Neural crest cell (in vitro differentiated cells): ENCODE measurements around the gene DNAJB6. TPM values are rescaled to one million over a fixed set of nuclear protein-coding genes. Genes with fewer than 3 reads are reported as not detected.

Experiments used
- DNase-seq: peaks from one replicate; pipeline ENCODE4 v3.0.0; 2021; ENCODE audit warnings: low read depth, mixed read lengths, low spot score
- H3K27ac Mint-ChIP-seq: one replicate; pipeline ENCODE4 v1.8.0; 2021; ENCODE audit warnings: mild to moderate bottlenecking, mixed read lengths; ENCODE audit not compliant: unreplicated experiment
- H3K27me3 Mint-ChIP-seq: 2 replicates; pipeline ENCODE4 v1.8.0; 2021; ENCODE audit warnings: low read depth, mild to moderate bottlenecking, mixed read lengths
- H3K36me3 Mint-ChIP-seq: 2 replicates; pipeline ENCODE4 v1.8.0; 2021; ENCODE audit warnings: low read depth, mild to moderate bottlenecking, mixed read lengths
- H3K4me1 Mint-ChIP-seq: 2 replicates; pipeline ENCODE4 v1.8.0; 2021; ENCODE audit warnings: mixed read lengths
- H3K4me3 Mint-ChIP-seq: one replicate; pipeline ENCODE4 v1.8.0; 2021; ENCODE audit warnings: mild to moderate bottlenecking, mixed read lengths
- H3K9me3 Mint-ChIP-seq: 2 replicates; pipeline ENCODE4 v1.8.0; 2021; ENCODE audit warnings: mixed read lengths
- CTCF ChIP-seq: fragments of 200-600 bp; sonication (generic); conservative IDR thresholded peaks from 2 replicates; pipeline ENCODE4 v1.5.0; 2021; ENCODE audit warnings: antibody characterized with exemption, mild to moderate bottlenecking
- total RNA-seq: library from RNA; stranded (reverse); gene quantifications from 2 replicates; pipeline ENCODE4 v1.2.1, GENCODE V29; 2021

The DNAJB6 gene
- total RNA-seq, 1 donor from 2014 or later, result 102 TPM

DNA sequence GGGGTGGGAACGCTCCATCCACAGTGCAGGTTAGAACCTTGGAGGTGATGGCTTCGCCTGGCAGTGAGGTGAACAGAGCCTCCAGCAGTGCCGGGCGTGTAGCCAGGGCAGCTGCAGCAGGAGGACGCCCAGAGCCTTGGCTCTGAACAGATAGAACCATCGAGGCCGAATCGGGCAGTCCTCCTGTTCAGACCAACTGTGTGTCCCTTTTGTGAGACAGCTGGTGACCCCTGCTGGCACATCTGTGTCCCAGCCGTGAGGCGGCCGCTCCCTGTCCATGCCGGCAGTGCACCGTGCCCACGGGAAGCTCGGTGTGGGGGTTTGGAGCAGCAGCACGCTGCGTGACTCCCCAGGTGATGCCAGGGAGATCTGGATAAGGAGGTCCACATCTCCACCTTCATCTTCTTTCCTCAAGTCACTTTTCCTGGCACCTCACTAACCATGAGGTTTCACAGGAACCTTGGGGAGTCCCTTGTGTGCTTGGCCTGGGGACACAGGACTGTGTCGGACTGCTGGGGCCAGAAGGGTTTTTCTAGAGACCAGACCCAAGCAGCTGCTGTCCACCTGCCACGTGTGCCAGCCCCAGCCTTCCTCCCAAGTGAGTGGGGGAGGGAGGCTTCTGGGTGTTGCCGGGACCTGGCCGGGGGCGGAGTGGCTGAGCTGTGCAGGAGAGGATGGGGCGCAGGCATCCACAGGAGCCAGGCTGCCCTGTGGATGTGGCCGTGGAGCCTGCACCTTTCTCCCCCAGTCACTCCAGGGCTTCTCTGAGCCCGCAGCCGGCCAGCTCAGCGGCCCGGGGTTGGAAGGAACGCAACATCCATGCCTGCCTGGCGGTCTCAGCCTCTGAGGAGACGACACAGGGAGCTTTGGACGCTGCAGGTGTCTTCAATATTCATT, 69.4 kb downstream of the DNAJB6 start:
- H3K9me3 Mint-ChIP-seq, result no peaks in the 10 kb centered on the region
- H3K4me1 Mint-ChIP-seq, result no peaks in the 10 kb centered on the region
- no peaks in the 10 kb centered on the region for H3K27me3 Mint-ChIP-seq
- H3K4me3 Mint-ChIP-seq, result no peak overlapping the region
- no peak overlapping the region for H3K27ac Mint-ChIP-seq
- DNase-seq, result no peak
- TF ChIP-seq CTCF, result peak; percentile 25
- peaks cover 3% of the 10 kb centered on the region for H3K36me3 Mint-ChIP-seq

GRCh38 chr7:157406971-157407370, 70.2 kb downstream of the DNAJB6 start:
- H3K27me3 Mint-ChIP-seq, result no peaks in the 10 kb centered on the region
- H3K4me1 Mint-ChIP-seq, result peaks cover 3% of the 10 kb centered on the region
- H3K4me3 Mint-ChIP-seq, result no peak overlapping the region
- no peak for DNase-seq
- TF ChIP-seq CTCF, result no peak
- H3K9me3 Mint-ChIP-seq, result no peaks in the 10 kb centered on the region
- H3K36me3 Mint-ChIP-seq, result no peaks in the 10 kb centered on the region
- H3K27ac Mint-ChIP-seq, result no peak overlapping the region

- no peaks in the 10 kb centered on the region for H3K36me3 Mint-ChIP-seq
- H3K27me3 Mint-ChIP-seq, result no peaks in the 10 kb centered on the region
- no peak overlapping the region for H3K4me3 Mint-ChIP-seq
- no peak overlapping the region for H3K27ac Mint-ChIP-seq
- no peak for DNase-seq
- no peak for TF ChIP-seq CTCF
- peaks cover 4% of the 10 kb centered on the region for H3K4me1 Mint-ChIP-seq
- no peaks in the 10 kb centered on the region for H3K9me3 Mint-ChIP-seq
Observed at GRCh38 chr7:157407512-157408257, 70.9 kb downstream of the DNAJB6 start.

GRCh38 chr7:157408258-157409101, 71.7 kb downstream of the DNAJB6 start:
- DNase-seq, result no peak
- no peak for TF ChIP-seq CTCF
- H3K4me3 Mint-ChIP-seq, result no peak overlapping the region
- H3K27ac Mint-ChIP-seq, result peak overlapping the region; percentile 67
- H3K4me1 Mint-ChIP-seq, result peaks cover 10% of the 10 kb centered on the region
- no peaks in the 10 kb centered on the region for H3K36me3 Mint-ChIP-seq
- no peaks in the 10 kb centered on the region for H3K9me3 Mint-ChIP-seq
- H3K27me3 Mint-ChIP-seq, result no peaks in the 10 kb centered on the region

GRCh38 chr7:157409149-157409752, 72.4 kb downstream of the DNAJB6 start:
- no peaks in the 10 kb centered on the region for H3K9me3 Mint-ChIP-seq
- no peak overlapping the region for H3K27ac Mint-ChIP-seq
- DNase-seq, result no peak
- no peaks in the 10 kb centered on the region for H3K27me3 Mint-ChIP-seq
- H3K4me3 Mint-ChIP-seq, result no peak overlapping the region
- no peak for TF ChIP-seq CTCF
- H3K36me3 Mint-ChIP-seq, result peaks cover under 1% of the 10 kb centered on the region
- H3K4me1 Mint-ChIP-seq, result peaks cover 10% of the 10 kb centered on the region
